ENCODE measurements around the gene MUC4. TPM values are rescaled to one million over a fixed set of nuclear protein-coding genes. Genes with fewer than 3 reads are reported as not detected.
A peak's percentile ranks its signal among the peaks of the same experiment; 100 is the strongest.
"Not testable (repeated sequence)": the region's sequence is repeated elsewhere in the genome, so short reads cannot be mapped to it uniquely, and the experiment has no call there.

MUC4 gene
- total RNA-seq, 2 donors from 2014 or later = 0.12 TPM; not detected in 1

DNA sequence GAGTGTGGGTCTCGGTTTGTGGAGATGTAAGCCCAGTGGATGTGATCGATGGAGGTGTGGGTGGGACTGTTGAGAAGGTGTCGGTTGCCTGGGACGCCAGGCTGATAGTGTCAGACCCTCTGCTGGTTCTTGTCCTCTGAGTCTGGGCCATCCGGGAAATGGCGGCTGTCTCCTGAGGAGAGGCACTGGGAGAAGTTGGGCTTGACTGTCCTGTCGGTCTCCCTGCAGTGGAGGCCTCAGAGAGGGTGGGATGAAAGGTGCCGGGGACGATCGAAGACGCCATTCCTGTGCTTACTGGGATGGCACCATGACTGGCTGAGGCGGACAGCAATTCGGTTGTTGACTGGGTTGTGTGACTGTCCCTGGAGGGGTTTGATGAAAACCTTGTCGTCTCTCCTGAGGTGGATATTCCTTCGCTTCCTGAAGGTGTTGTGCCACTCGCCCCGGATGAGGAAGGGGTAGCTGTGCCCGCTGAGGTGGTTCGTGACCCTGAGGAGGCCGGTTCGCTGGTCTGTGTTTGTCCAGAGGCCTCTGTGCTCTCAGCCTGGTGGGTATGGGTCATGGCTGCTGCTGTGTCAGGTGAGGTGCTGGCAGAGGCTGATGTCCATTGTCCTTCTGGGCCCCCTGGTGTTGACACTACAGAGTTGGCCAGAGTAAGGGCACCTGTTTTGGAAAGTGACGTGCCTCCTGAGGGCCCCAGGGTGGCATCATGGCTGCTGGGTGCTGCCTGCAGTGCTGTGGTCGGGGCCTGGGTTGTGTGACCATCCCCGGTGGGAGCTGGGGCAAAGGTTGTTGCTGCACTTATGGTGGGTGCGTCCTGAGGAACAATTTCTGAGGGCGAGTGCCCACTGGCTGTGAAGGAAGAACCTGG is 22.8 kb downstream of the MUC4 start:
- Histone ChIP-seq H3K4me1 (no peaks in the 10 kb centered on the region), H3K27me3 (no peaks in the 10 kb centered on the region), H3K27ac (no peak overlapping the region), H3K4me3 (no peak overlapping the region), H3K9me3 (no peaks in the 10 kb centered on the region), H3K36me3 (no peaks in the 10 kb centered on the region)
- no peak for DNase-seq (ENCODE audit: low spot score)
- TF ChIP-seq, protein P1, sequence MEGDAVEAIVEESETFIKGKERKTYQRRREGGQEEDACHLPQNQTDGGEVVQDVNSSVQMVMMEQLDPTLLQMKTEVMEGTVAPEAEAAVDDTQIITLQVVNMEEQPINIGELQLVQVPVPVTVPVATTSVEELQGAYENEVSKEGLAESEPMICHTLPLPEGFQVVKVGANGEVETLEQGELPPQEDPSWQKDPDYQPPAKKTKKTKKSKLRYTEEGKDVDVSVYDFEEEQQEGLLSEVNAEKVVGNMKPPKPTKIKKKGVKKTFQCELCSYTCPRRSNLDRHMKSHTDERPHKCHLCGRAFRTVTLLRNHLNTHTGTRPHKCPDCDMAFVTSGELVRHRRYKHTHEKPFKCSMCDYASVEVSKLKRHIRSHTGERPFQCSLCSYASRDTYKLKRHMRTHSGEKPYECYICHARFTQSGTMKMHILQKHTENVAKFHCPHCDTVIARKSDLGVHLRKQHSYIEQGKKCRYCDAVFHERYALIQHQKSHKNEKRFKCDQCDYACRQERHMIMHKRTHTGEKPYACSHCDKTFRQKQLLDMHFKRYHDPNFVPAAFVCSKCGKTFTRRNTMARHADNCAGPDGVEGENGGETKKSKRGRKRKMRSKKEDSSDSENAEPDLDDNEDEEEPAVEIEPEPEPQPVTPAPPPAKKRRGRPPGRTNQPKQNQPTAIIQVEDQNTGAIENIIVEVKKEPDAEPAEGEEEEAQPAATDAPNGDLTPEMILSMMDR (IDR thresholded peaks at IDR 0.05) = no peak

DNA sequence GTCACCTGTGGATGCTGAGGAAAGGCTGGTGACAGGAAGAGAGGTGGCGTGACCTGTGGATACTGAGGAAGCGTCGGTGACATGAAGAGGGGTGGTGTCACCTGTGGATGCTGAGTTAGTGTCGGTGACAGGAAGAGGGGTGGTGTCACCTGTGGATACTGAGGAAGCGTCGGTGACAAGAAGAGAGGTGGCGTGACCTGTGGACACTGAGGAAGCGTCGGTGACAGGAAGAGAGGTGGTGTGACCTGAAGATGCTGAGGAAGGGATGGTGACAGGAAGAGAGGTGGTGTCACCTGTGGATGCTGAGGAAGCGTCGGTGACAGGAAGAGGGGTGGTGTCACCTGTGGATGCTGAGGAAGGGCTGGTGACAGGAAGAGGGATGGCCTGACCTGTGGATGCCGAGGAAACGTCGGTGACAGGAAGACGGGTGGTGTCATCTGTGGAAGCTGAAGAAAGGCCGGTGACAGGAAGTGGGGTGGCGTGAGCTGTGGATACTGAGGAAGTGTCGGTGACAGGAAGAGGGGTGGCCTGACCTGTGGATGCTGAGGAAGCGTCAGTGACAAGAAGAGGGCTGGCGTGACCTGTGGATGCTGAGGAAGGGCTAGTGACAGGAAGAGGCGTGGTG is 25.8 kb downstream of the MUC4 start:
- not testable (repeated sequence) for H3K36me3 ChIP-seq; H3K9me3 ChIP-seq; H3K4me3 ChIP-seq; DNase-seq (ENCODE audit: low spot score); H3K27me3 ChIP-seq; H3K27ac ChIP-seq; H3K4me1 ChIP-seq

DNA sequence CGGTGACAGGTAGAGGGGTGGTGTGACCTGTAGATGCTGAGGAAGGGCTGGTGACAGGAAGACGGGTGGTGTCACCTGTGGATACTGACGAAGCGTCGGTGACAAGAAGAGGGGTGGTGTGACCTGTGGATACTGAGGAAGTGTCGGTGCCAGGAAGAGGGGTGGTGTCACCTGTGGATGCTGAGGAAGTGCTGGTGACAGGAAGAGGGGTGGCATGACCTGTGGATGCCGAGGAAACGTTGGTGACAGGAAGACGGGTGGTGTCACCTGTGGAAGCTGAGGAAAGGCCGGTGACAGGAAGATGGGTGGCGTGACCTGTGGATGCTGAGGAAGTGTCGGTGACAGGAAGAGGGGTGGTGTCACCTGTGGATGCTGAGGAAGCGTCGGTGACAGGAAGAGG is 27.7 kb downstream of the MUC4 start:
- DNase-seq (ENCODE audit: low spot score); H3K9me3 ChIP-seq; H3K36me3 ChIP-seq; H3K4me3 ChIP-seq; H3K4me1 ChIP-seq; H3K27me3 ChIP-seq; H3K27ac ChIP-seq: not testable (repeated sequence)

DNA sequence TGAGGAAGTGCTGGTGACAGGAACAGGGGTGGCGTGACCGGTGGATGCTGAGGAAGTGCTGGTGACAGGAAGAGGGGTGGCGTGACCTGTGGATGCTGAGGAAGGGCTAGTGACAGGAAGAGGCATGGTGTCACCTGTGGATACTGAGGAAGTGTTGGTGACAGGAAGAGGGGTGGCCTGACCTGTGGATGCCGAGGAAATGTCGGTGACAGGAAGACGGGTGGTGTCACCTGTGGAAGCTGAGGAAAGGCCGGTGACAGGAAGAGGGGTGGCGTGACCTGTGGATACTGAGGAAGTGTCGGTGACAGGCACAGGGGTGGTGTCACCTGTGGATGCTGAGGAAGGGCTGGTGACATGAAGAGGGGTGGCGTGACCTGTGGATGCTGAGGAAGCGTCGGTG is 30.5 kb downstream of the MUC4 start:
- not testable (repeated sequence) for H3K36me3 ChIP-seq; H3K9me3 ChIP-seq; H3K27ac ChIP-seq; H3K27me3 ChIP-seq; H3K4me1 ChIP-seq; H3K4me3 ChIP-seq; DNase-seq (ENCODE audit: low spot score)

DNA sequence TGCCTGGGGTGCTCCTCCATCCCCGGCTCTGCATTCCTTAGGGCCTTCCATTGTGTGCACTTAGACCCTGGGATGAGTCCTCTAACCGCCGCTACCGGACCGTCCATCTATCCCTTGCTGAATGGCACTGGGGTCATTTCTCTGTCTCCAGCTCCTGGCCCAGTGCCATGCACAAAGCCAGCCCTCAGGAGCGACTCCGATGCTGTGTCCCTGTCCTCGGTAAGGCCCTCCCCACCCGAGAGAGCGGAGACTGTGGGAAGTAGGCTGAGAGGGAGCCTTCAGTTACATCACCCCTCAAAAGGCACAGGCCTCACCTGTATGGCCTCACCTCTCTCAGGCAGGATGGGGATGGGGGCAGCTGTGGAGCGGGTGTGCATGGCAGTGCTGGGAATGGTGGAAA is 33.8 kb downstream of the MUC4 start:
- DNase-seq (ENCODE audit: low spot score) = no peak
- no peak overlapping the region for H3K27ac ChIP-seq
- H3K4me1 ChIP-seq = no peaks in the 10 kb centered on the region
- H3K36me3 ChIP-seq = no peaks in the 10 kb centered on the region
- no peaks in the 10 kb centered on the region for H3K9me3 ChIP-seq
- H3K4me3 ChIP-seq = no peak overlapping the region
- TF ChIP-seq, protein P1 (IDR thresholded peaks at IDR 0.05) = no peak
- no peaks in the 10 kb centered on the region for H3K27me3 ChIP-seq

DNA sequence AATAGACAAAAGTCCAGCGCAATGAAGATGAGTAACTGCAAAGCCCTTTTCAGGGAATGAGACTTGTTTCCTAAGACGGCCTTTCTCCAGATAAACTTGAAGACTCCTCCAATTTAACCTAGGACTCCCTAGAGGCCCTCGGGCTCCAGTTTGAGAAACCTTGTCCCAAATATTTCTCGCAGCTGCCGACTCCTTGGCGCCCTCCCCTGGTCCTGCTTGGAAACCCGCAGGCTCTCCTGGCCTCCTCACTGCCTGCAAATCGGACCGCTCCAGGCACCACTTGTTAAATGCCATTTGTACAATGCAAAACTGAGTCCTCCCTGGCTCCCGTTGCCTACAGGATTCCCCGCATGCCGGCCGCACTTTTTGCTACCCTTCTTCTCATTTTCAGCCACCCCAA is 36.8 kb downstream of the MUC4 start:
- no peaks in the 10 kb centered on the region for H3K36me3 ChIP-seq

DNA sequence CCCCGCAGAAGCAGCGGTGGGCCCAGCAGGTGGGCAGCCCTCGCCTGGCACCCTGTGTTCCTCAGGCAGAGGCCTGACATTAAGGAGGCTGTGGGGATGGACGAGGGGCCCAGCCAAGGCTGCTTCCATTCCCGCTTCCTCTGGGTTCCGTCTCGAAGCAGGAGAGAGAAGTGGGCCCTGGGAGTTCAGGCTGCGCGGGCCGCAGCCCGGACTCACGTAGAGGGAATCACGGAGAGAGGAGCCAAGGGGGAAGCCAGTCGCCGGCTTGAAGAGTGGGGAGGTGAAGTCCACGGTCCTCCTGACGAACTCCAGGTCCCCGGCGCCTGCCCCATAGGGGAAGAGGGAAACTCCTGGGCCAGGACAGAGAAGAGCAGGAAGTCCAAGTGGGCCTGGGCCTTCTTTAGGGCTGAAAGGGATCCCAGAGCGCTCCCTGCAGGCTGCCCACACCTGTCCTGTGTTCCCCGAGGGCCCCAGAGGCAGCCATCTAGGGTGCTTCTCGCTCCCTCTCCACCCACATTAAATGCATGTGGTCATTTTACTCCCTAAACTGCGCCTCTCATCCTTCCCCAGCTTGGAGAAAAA is 37.7 kb downstream of the MUC4 start:
- H3K4me3 ChIP-seq = no peak overlapping the region
- no peak overlapping the region for H3K27ac ChIP-seq
- no peaks in the 10 kb centered on the region for H3K9me3 ChIP-seq
- no peaks in the 10 kb centered on the region for H3K27me3 ChIP-seq
- no peak for DNase-seq (ENCODE audit: low spot score)
- no peaks in the 10 kb centered on the region for H3K4me1 ChIP-seq
- TF ChIP-seq, protein P1 (IDR thresholded peaks at IDR 0.05) = no peak
- no peaks in the 10 kb centered on the region for H3K36me3 ChIP-seq

More for the DNA sequence above, 36.8 kb downstream of the MUC4 start:
- H3K4me1 ChIP-seq = no peaks in the 10 kb centered on the region
- no peaks in the 10 kb centered on the region for H3K27me3 ChIP-seq
- H3K27ac ChIP-seq = no peak overlapping the region
- no peak overlapping the region for H3K4me3 ChIP-seq
- TF ChIP-seq, protein P1 (IDR thresholded peaks at IDR 0.05) = peak in 1 of 2 donors; percentile 57
- no peak for DNase-seq (ENCODE audit: low spot score)
- no peaks in the 10 kb centered on the region for H3K9me3 ChIP-seq
